Measurements from ENCODE around the gene UQCRC1. TPM values are rescaled to one million over a fixed set of nuclear protein-coding genes. Genes with fewer than 3 reads are reported as not detected.

UQCRC1 gene
- total RNA-seq, 1 experiment from 2014 or later, result 575 TPM

- no peaks in the 10 kb centered on the region for H3K27me3 ChIP-seq (ENCODE audit: low read length)
- no peak overlapping the region for H3K4me2 ChIP-seq (ENCODE audit: low read length)
- H3K4me1 ChIP-seq (ENCODE audit: insufficient read depth, low read length), result no peaks in the 10 kb centered on the region
- H3K27ac ChIP-seq (ENCODE audit: low read length), result no peak overlapping the region
- ATAC-seq (no peak), DNase-seq (no peak)
- H3K4me3 ChIP-seq (ENCODE audit: low read length), result no peak overlapping the region
- H4K20me1 ChIP-seq (ENCODE audit: low read length), result no peaks in the 10 kb centered on the region
- no peaks in the 10 kb centered on the region for H3K9me3 ChIP-seq (ENCODE audit: low read length)
- H3K9ac ChIP-seq (ENCODE audit: low read length), result no peak overlapping the region
- H3F3A ChIP-seq (ENCODE audit: low read length, unreplicated experiment), result no peaks in the 10 kb centered on the region
- POLR2A ChIA-PET (ENCODE audit: unreplicated experiment), result no interaction called here
- H3K36me3 ChIP-seq (ENCODE audit: low read depth, low read length), result no peaks in the 10 kb centered on the region
- intact Hi-C loops (cut with micrococcal nuclease), result no loop called here
- CTCF ChIA-PET, result no interaction called here
- no peak overlapping the region for H2AFZ ChIP-seq (ENCODE audit: low read length)
- BruUV-seq (replicated peaks), result no TSS peak
- no peaks in the 10 kb centered on the region for H3K9me2 ChIP-seq (replicated peaks; ENCODE audit: low read length)
- H3K79me2 ChIP-seq (ENCODE audit: low read length), result no peaks in the 10 kb centered on the region
- no peak for TF ChIP-seq EZH2 (IDR thresholded peaks at IDR 0.05; ENCODE audit: low read length, unreplicated experiment)
- TF ChIP-seq EZH2phosphoT487 (IDR thresholded peaks at IDR 0.05; ENCODE audit: borderline replicate concordance, low read length), result no peak
- no peak for TF ChIP-seq CTCF (conservative IDR thresholded peaks at IDR 0.05; ENCODE audit: low read depth, low read length)
Observed at GRCh38 chr3:48575366-48575765, 34.1 kb downstream of the UQCRC1 start.

DNA sequence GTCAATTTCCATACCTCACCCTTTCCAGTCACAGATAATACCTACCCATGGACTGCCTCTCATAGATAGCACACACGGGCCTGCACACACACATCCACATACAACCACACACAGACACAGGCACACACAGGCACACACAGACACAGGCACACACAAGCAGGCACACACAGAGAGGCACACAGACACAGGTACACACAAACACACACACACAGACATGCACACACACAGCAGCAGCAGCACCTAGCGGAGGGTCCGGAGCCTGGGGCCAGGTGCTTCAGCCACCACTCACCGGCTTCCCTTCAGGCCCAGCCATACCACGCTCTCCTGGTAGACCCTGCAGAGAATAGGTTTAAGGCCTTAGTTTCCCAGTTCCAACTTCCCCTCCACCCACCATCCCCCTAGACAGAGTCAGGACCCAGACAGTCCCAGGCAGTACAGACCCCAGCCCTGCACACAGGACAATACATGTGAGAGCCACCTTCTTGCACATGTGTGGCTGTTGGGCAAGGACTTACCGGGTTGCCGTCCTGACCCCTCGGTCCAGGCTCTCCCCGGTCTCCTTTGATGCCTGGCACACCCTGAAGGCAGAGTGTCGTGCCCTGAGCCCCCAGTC lies 35.4 kb downstream of the UQCRC1 start:
- no peak overlapping the region for H3K4me2 ChIP-seq (ENCODE audit: low read length)
- no peaks in the 10 kb centered on the region for H3F3A ChIP-seq (ENCODE audit: low read length, unreplicated experiment)
- H3K27me3 ChIP-seq (ENCODE audit: low read length), result no peaks in the 10 kb centered on the region
- TF ChIP-seq CTCF (conservative IDR thresholded peaks at IDR 0.05; ENCODE audit: low read depth, low read length) (no peak), EZH2phosphoT487 (IDR thresholded peaks at IDR 0.05; ENCODE audit: borderline replicate concordance, low read length) (no peak), EZH2 (IDR thresholded peaks at IDR 0.05; ENCODE audit: low read length, unreplicated experiment) (no peak)
- H3K36me3 ChIP-seq (ENCODE audit: low read depth, low read length), result no peaks in the 10 kb centered on the region
- H3K9me2 ChIP-seq (replicated peaks; ENCODE audit: low read length), result no peaks in the 10 kb centered on the region
- no peak overlapping the region for H2AFZ ChIP-seq (ENCODE audit: low read length)
- H4K20me1 ChIP-seq (ENCODE audit: low read length), result no peaks in the 10 kb centered on the region
- H3K4me1 ChIP-seq (ENCODE audit: insufficient read depth, low read length), result no peaks in the 10 kb centered on the region
- no peak for ATAC-seq
- DNase-seq, result no peak
- no peaks in the 10 kb centered on the region for H3K79me2 ChIP-seq (ENCODE audit: low read length)
- BruUV-seq (replicated peaks), result no TSS peak
- intact Hi-C loops (cut with micrococcal nuclease), result no loop called here
- H3K4me3 ChIP-seq (ENCODE audit: low read length), result no peak overlapping the region
- POLR2A ChIA-PET (ENCODE audit: unreplicated experiment), result no interaction called here
- no peaks in the 10 kb centered on the region for H3K9me3 ChIP-seq (ENCODE audit: low read length)
- CTCF ChIA-PET, result no interaction called here
- H3K9ac ChIP-seq (ENCODE audit: low read length), result no peak overlapping the region
- H3K27ac ChIP-seq (ENCODE audit: low read length), result no peak overlapping the region

DNA sequence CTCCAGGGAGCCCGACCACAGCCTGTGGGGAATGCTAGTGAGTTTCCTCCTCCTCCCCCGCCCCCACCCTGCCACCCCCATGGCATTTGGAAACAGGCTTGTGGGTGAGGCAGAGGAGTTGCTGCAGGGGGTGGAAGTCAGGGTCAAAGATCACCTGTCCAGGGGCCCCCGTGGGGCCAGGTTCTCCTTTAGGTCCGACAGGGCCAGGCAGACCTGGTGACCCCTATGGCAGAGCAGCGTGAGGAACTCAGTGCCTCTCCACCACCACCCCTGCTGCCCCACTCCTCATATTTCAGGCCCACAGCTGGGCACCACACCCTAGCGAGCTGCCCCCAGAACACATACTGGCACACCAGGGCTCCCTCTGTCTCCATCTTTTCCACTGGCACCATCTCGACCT lies 36.9 kb downstream of the UQCRC1 start:
- Histone ChIP-seq H3K79me2 (ENCODE audit: low read length) (no peaks in the 10 kb centered on the region), H3K27me3 (ENCODE audit: low read length) (no peaks in the 10 kb centered on the region), H3K27ac (ENCODE audit: low read length) (no peak overlapping the region), H3K36me3 (ENCODE audit: low read depth, low read length) (no peaks in the 10 kb centered on the region), H3K9me3 (ENCODE audit: low read length) (no peaks in the 10 kb centered on the region), H3K9ac (ENCODE audit: low read length) (no peak overlapping the region), H3K4me3 (ENCODE audit: low read length) (no peak overlapping the region), H3F3A (ENCODE audit: low read length, unreplicated experiment) (no peaks in the 10 kb centered on the region), H2AFZ (ENCODE audit: low read length) (no peak overlapping the region), H3K4me2 (ENCODE audit: low read length) (no peak overlapping the region), H3K4me1 (ENCODE audit: insufficient read depth, low read length) (no peaks in the 10 kb centered on the region), H4K20me1 (ENCODE audit: low read length) (no peaks in the 10 kb centered on the region), H3K9me2 (replicated peaks; ENCODE audit: low read length) (no peaks in the 10 kb centered on the region)
- DNase-seq, result no peak
- BruUV-seq (replicated peaks), result no TSS peak
- ChIA-PET CTCF (no interaction called here), POLR2A (ENCODE audit: unreplicated experiment) (no interaction called here)
- intact Hi-C loops (cut with micrococcal nuclease), result no loop called here
- TF ChIP-seq CTCF (conservative IDR thresholded peaks at IDR 0.05; ENCODE audit: low read depth, low read length) (no peak), EZH2 (IDR thresholded peaks at IDR 0.05; ENCODE audit: low read length, unreplicated experiment) (no peak), EZH2phosphoT487 (IDR thresholded peaks at IDR 0.05; ENCODE audit: borderline replicate concordance, low read length) (no peak)
- no peak for ATAC-seq
